Body of pancreas (tissue), 4 donors: ENCODE measurements around the gene LDLRAD3.

Experiments
- CTCF ChIP-seq, 7 experiments: fragments of 450-650 bp in 4 of 7; fragments of 200-600 bp in 3 of 7; sonication (generic) in 3 of 7; IDR thresholded peaks; one replicate each; pipeline ENCODE4 v1.5.1; 2016 to 2019; ENCODE audit warnings: antibody characterized with exemption in 7 of 7
- POLR2A ChIP-seq, 3 donors: fragments of 450-650 bp; IDR thresholded peaks; one replicate each; pipeline ENCODE4 v1.6.1; 2016; ENCODE audit warnings: antibody characterized with exemption in 3 of 3, mild to moderate bottlenecking in 2 of 3

DNA sequence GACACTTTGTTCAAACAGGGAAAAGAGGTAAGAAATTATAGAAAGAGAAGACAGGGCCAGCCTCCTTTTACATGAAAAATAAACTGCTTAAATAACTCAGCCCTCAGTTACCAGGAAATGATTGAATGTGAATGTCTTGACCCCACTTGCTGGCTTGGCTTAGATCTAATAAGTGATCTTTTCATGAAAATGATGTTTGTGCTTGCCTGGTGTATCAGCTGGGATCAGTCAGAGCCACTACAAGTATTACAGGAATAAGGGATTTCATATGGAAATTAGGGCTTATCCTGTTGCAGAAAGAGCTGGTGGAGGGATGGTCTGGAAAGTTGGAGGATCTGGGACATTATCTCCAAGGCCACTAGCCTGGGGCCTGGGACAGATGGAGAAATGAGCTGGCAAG is 293.5 kb downstream of the LDLRAD3 start:
- TF ChIP-seq CTCF (IDR thresholded peaks at IDR 0.05) (no peak), POLR2A (IDR thresholded peaks at IDR 0.05) (no peak)
